Mesenchymal stem cell (in vitro differentiated cells and primary cell): ENCODE measurements around the gene COL15A1.

Source experiments
- DNase-seq: peaks from one replicate; pipeline ENCODE4 v3.0.0-alpha.2; 2013
- H2AFZ ChIP-seq: one replicate; pipeline ENCODE4 v1.6.1; 2013; ENCODE audit warnings: low read depth, mild to moderate bottlenecking, control low read depth, inconsistent platforms, low read length, moderate library complexity
- H2AK5ac ChIP-seq: 2 replicates; pipeline ENCODE4 v1.6.1; 2013; ENCODE audit warnings: low read length, moderate library complexity, mild to moderate bottlenecking, inconsistent platforms; ENCODE audit not compliant: severe bottlenecking
- H2BK120ac ChIP-seq: one replicate; pipeline ENCODE4 v1.6.1; 2013; ENCODE audit warnings: low read depth, mild to moderate bottlenecking, inconsistent platforms, low read length, moderate library complexity
- H2BK12ac ChIP-seq, 2 experiments: one replicate each; pipeline ENCODE4 v1.6.1; 2013; ENCODE audit warnings: inconsistent platforms in 2 of 2, low read length in 2 of 2, mild to moderate bottlenecking in 2 of 2, moderate library complexity in 2 of 2, control low read depth in 1 of 2
- H2BK15ac ChIP-seq: one replicate; pipeline ENCODE4 v1.6.1; 2013; ENCODE audit warnings: mild to moderate bottlenecking, low read depth, inconsistent platforms; ENCODE audit not compliant: poor library complexity, severe bottlenecking
- H2BK5ac ChIP-seq: 2 replicates; pipeline ENCODE4 v1.6.1; 2013; ENCODE audit warnings: low read depth, mild to moderate bottlenecking, low read length, control low read depth, inconsistent platforms; ENCODE audit not compliant: poor library complexity, severe bottlenecking
- H3K14ac ChIP-seq, 2 experiments: one replicate each; pipeline ENCODE4 v1.6.1; 2013; ENCODE audit warnings: inconsistent platforms in 2 of 2, low read length in 2 of 2, control low read depth in 1 of 2, mild to moderate bottlenecking in 1 of 2, moderate library complexity in 1 of 2
- H3K18ac ChIP-seq, 2 experiments: one replicate each; pipeline ENCODE4 v1.6.1; 2013; ENCODE audit warnings: inconsistent platforms in 2 of 2, low read length in 2 of 2, control low read depth in 1 of 2, low read depth in 1 of 2, mild to moderate bottlenecking in 1 of 2
- H3K23ac ChIP-seq, 2 experiments: one replicate each; pipeline ENCODE4 v1.6.1; 2013; ENCODE audit warnings: inconsistent platforms in 2 of 2, low read length in 2 of 2, mild to moderate bottlenecking in 2 of 2, moderate library complexity in 2 of 2, control low read depth in 1 of 2
- H3K27ac ChIP-seq: 2 replicates; pipeline ENCODE4 v1.5.1; 2013; ENCODE audit warnings: mild to moderate bottlenecking, moderate library complexity, low read length, control low read depth, inconsistent platforms; ENCODE audit not compliant: poor library complexity, severe bottlenecking
- H3K27me3 ChIP-seq, 2 experiments: 2 replicates each; pipeline versions ENCODE4 v1.6.1 to v1.7.0; 2013; ENCODE audit warnings: low read length in 2 of 2, mild to moderate bottlenecking in 2 of 2, moderate library complexity in 2 of 2, control low read depth in 1 of 2, inconsistent platforms in 1 of 2; ENCODE audit not compliant: control insufficient read depth in 1 of 2, insufficient read depth in 1 of 2
- H3K36me3 ChIP-seq, 2 experiments: 2 replicates each; pipeline versions ENCODE4 v1.6.1 to v1.7.0; 2013; ENCODE audit warnings: low read length in 2 of 2, control low read depth in 1 of 2, inconsistent platforms in 1 of 2, low read depth in 1 of 2, mild to moderate bottlenecking in 1 of 2; ENCODE audit not compliant: insufficient read depth in 2 of 2, control insufficient read depth in 1 of 2
- H3K4ac ChIP-seq, 2 experiments: one replicate each; pipeline ENCODE4 v1.6.1; 2013; ENCODE audit warnings: inconsistent platforms in 2 of 2, low read length in 2 of 2, mild to moderate bottlenecking in 2 of 2, moderate library complexity in 2 of 2, control low read depth in 1 of 2, low read depth in 1 of 2
- H3K4me1 ChIP-seq: 2 replicates; pipeline ENCODE4 v1.6.1; 2013; ENCODE audit warnings: low read depth, low read length, control low read depth; ENCODE audit not compliant: control insufficient read depth, insufficient read depth
- H3K4me2 ChIP-seq: 2 replicates; pipeline ENCODE4 v1.6.1; 2013; ENCODE audit warnings: low read length, mild to moderate bottlenecking, inconsistent platforms; ENCODE audit not compliant: poor library complexity, severe bottlenecking
- H3K4me3 ChIP-seq, 2 experiments: 2 replicates each; pipeline versions ENCODE4 v1.5.1 to v1.7.0; 2013; ENCODE audit warnings: low read length in 2 of 2, mild to moderate bottlenecking in 2 of 2, control low read depth in 1 of 2, low read depth in 1 of 2; ENCODE audit not compliant: insufficient read depth in 1 of 2
- H3K79me1 ChIP-seq: replicated peaks from 2 replicates; pipeline ENCODE4 v1.6.1; 2013; ENCODE audit warnings: mild to moderate bottlenecking, control low read depth, low read length, inconsistent platforms; ENCODE audit not compliant: poor library complexity, severe bottlenecking
- H3K9ac ChIP-seq: 2 replicates; pipeline ENCODE4 v1.7.0; 2013; ENCODE audit warnings: mild to moderate bottlenecking, low read length, moderate library complexity
- H3K9me3 ChIP-seq: 2 replicates; pipeline ENCODE4 v1.7.0; 2013; ENCODE audit warnings: mild to moderate bottlenecking, low read length; ENCODE audit not compliant: control insufficient read depth
- H4K8ac ChIP-seq: one replicate; pipeline ENCODE4 v1.6.1; 2013; ENCODE audit warnings: inconsistent platforms, mild to moderate bottlenecking, low read length, moderate library complexity
- H4K91ac ChIP-seq: one replicate; pipeline ENCODE4 v1.6.1; 2013; ENCODE audit warnings: mild to moderate bottlenecking, low read length, inconsistent platforms
- WGBS: methylation state at CpG from one replicate; pipeline ENCODE4 v1.1.7; 2013; ENCODE audit warnings: mixed read lengths; 5-methylcytosine and 5-hydroxymethylcytosine counted together

COL15A1 gene

GRCh38 chr9:98961513-98962180 is 17.9 kb downstream of the COL15A1 start:
- Histone ChIP-seq H3K79me1 (no peaks in the 10 kb centered on the region), H3K36me3 (no peaks in the 10 kb centered on the region), H3K4me3 (no peak overlapping the region), H3K9me3 (peaks cover 6% of the 10 kb centered on the region), H2BK120ac (no peak overlapping the region), H3K14ac (peak overlapping the region in 1 of 2 experiments; percentile 14), H4K91ac (peak overlapping the region; percentile 4), H3K18ac (peak overlapping the region in 1 of 2 experiments; percentile 23), H4K8ac (no peak overlapping the region), H2AK5ac (no peak overlapping the region), H2BK5ac (no peak overlapping the region), H2BK12ac (no peak overlapping the region), H3K23ac (no peak overlapping the region), H3K27ac (no peak overlapping the region), H3K9ac (peak overlapping the region; percentile 19), H3K4ac (peak overlapping the region in 1 of 2 experiments; percentile 2), H3K27me3 (peaks cover 0 to 19% of the 10 kb centered on the region in 2 experiments), H2AFZ (no peak overlapping the region), H3K4me2 (no peak overlapping the region), H3K4me1 (no peaks in the 10 kb centered on the region), H2BK15ac (peak overlapping the region; percentile 15)
- no peak for DNase-seq
- 88% methylated on average over 15 of the region's 16 CpGs for WGBS

- H4K8ac ChIP-seq: no peak overlapping the region
- H2AK5ac ChIP-seq: no peak overlapping the region
- no peak overlapping the region for H3K23ac ChIP-seq
- H3K36me3 ChIP-seq: no peaks in the 10 kb centered on the region
- peaks cover 0 to 22% of the 10 kb centered on the region in 2 experiments for H3K27me3 ChIP-seq
- no peak overlapping the region for H2BK5ac ChIP-seq
- no peak overlapping the region for H3K4me2 ChIP-seq
- H3K9me3 ChIP-seq: peaks cover 2% of the 10 kb centered on the region
- peak; percentile 76 for DNase-seq
- H3K14ac ChIP-seq: no peak overlapping the region
- no peak overlapping the region for H3K4me3 ChIP-seq
- H4K91ac ChIP-seq: no peak overlapping the region
- no peak overlapping the region for H3K4ac ChIP-seq
- no peak overlapping the region for H3K18ac ChIP-seq
- H3K4me1 ChIP-seq: no peaks in the 10 kb centered on the region
- no peak overlapping the region for H3K27ac ChIP-seq
- H2BK120ac ChIP-seq: no peak overlapping the region
- H3K9ac ChIP-seq: peak overlapping the region; percentile 19
- H2AFZ ChIP-seq: no peak overlapping the region
- no peaks in the 10 kb centered on the region for H3K79me1 ChIP-seq
- H2BK12ac ChIP-seq: no peak overlapping the region
- H2BK15ac ChIP-seq: no peak overlapping the region
- WGBS: 61% methylated on average over 6 of the region's 7 CpGs
Observed at GRCh38 chr9:98962181-98962560, 18.5 kb downstream of the COL15A1 start.

GRCh38 chr9:98962861-98963260 is 19.2 kb downstream of the COL15A1 start:
- Histone ChIP-seq H3K79me1 (no peaks in the 10 kb centered on the region), H2BK15ac (no peak overlapping the region), H2AK5ac (no peak overlapping the region), H3K4me2 (no peak overlapping the region), H3K4me3 (no peak overlapping the region), H3K27me3 (peaks cover 0 to 25% of the 10 kb centered on the region in 2 experiments), H4K8ac (no peak overlapping the region), H3K9me3 (no peaks in the 10 kb centered on the region), H3K36me3 (no peaks in the 10 kb centered on the region), H3K9ac (no peak overlapping the region), H2BK120ac (no peak overlapping the region), H3K14ac (no peak overlapping the region), H3K4ac (no peak overlapping the region), H3K27ac (no peak overlapping the region), H2AFZ (no peak overlapping the region), H2BK12ac (no peak overlapping the region), H3K4me1 (no peaks in the 10 kb centered on the region), H4K91ac (no peak overlapping the region), H3K23ac (no peak overlapping the region), H3K18ac (no peak overlapping the region), H2BK5ac (no peak overlapping the region)
- no peak for DNase-seq
- 51% methylated on average over 5 of the region's 5 CpGs for WGBS

GRCh38 chr9:98964201-98964600 is 20.5 kb downstream of the COL15A1 start:
- Histone ChIP-seq H3K14ac (no peak overlapping the region), H2AFZ (no peak overlapping the region), H4K8ac (no peak overlapping the region), H3K18ac (no peak overlapping the region), H3K27me3 (peaks cover 0 to 36% of the 10 kb centered on the region in 2 experiments), H3K27ac (no peak overlapping the region), H2BK15ac (no peak overlapping the region), H3K9me3 (no peaks in the 10 kb centered on the region), H3K4me1 (no peaks in the 10 kb centered on the region), H3K4ac (no peak overlapping the region), H3K4me2 (no peak overlapping the region), H3K23ac (no peak overlapping the region), H3K79me1 (no peaks in the 10 kb centered on the region), H3K4me3 (no peak overlapping the region), H2BK12ac (no peak overlapping the region), H2AK5ac (no peak overlapping the region), H3K36me3 (no peaks in the 10 kb centered on the region), H2BK5ac (no peak overlapping the region), H2BK120ac (no peak overlapping the region), H3K9ac (no peak overlapping the region), H4K91ac (no peak overlapping the region)
- DNase-seq: no peak
- WGBS: 85% methylated on average over 2 of the region's 2 CpGs
